Heart left ventricle (tissue), 16 donors: ENCODE results near the gene DACT2. TPM values are rescaled to one million over a fixed set of nuclear protein-coding genes. Genes with fewer than 3 reads are reported as not detected.

ENCODE experiments used
- ATAC-seq, 4 donors: fragments of 200-7000 bp; cut with Tn5 transposase; one replicate each; pipeline ENCODE4 v1.9.1; 2020 to 2022; ENCODE audit warnings: moderate library complexity in 4 of 4, mild to moderate bottlenecking in 3 of 4, moderate number of reproducible peaks in 1 of 4
- DNase-seq, 5 donors: peaks; one replicate each; pipeline ENCODE4 v3.0.0-alpha.2; 2020
- H3K27ac ChIP-seq, 12 donors: fragments of 200-600 bp; sonication (generic) in 4 of 12; one replicate each; pipeline versions ENCODE4 v1.5.0 to v1.8.0; 2016 to 2022; ENCODE audit warnings: mild to moderate bottlenecking in 2 of 12
- H3K27me3 ChIP-seq, 9 donors: fragments of 200-600 bp; sonication (generic) in 2 of 9; one replicate each; pipeline versions ENCODE4 v1.5.1 to v1.8.0; 2016 to 2022; ENCODE audit warnings: mild to moderate bottlenecking in 3 of 9
- H3K36me3 ChIP-seq, 9 donors: fragments of 200-600 bp; sonication (generic) in 2 of 9; one replicate each; pipeline versions ENCODE4 v1.5.0 to v1.8.0; 2018 to 2022; ENCODE audit warnings: mild to moderate bottlenecking in 2 of 9
- H3K4me1 ChIP-seq, 12 donors: fragments of 200-600 bp; sonication (generic) in 4 of 12; one replicate each; pipeline versions ENCODE4 v1.5.0 to v1.8.0; 2016 to 2022; ENCODE audit warnings: mild to moderate bottlenecking in 3 of 12
- H3K4me3 ChIP-seq, 12 donors: fragments of 200-600 bp; sonication (generic) in 4 of 12; one replicate each; pipeline versions ENCODE4 v1.5.0 to v1.8.0; 2017 to 2022; ENCODE audit warnings: mild to moderate bottlenecking in 9 of 12, moderate library complexity in 4 of 12
- H3K9me3 ChIP-seq, 12 donors: fragments of 200-600 bp; sonication (generic) in 4 of 12; one replicate each; pipeline versions ENCODE4 v1.5.0 to v1.8.0; 2016 to 2022; ENCODE audit warnings: mild to moderate bottlenecking in 1 of 12
- CTCF ChIP-seq, 12 donors: fragments of 200-600 bp; sonication (generic) in 4 of 12; IDR thresholded peaks; one replicate each; pipeline versions ENCODE4 v1.5.0 to v1.8.0; 2018 to 2022; ENCODE audit warnings: antibody characterized with exemption in 12 of 12, mild to moderate bottlenecking in 5 of 12
- POLR2A ChIP-seq, 2 donors: fragments of 450-650 bp; IDR thresholded peaks; one replicate each; pipeline ENCODE4 v1.6.1; 2017; ENCODE audit warnings: antibody characterized with exemption in 2 of 2, mild to moderate bottlenecking in 2 of 2, moderate library complexity in 2 of 2
- WGBS, 4 donors: extraction: QIAGEN DNeasy Blood & Tissue Kit in 2 of 4; methylation state at CpG; one replicate each; pipeline versions ENCODE4 v1.1.5 to v1.1.7; 2013 to 2018; 5-methylcytosine and 5-hydroxymethylcytosine counted together
- intact Hi-C, 10 donors: fragments of 100-400 bp; cut with DNase I; formaldehyde crosslinking; loops; one replicate each; pipeline versions ENCODE4 v1.11.1 to v1.14.2; 2022
- polyA plus RNA-seq, 2 donors: library from polyadenylated mRNA; stranded (reverse); fragments of 200-250 nt; gene quantifications; one replicate each; pipeline ENCODE4 v1.2.3, GENCODE V29; 2013
- total RNA-seq, 9 donors: library from RNA; depleted of rRNA in 2 of 9; stranded (reverse); fragments of >200 nt in 2 of 9; fragmentation: NEBNext Ultra II Directional in 3 of 9; extraction: Animal tissue kit (Norgen Biotek cat#: 25700) in 3 of 9; gene quantifications; one replicate each; pipeline versions ENCODE4 v1.1.0 to v1.2.4, GENCODE V29; 2016 to 2023
- donor health status: ischemic (EF 13 %, LVEDD 7.1; RV severe dilation, severe dysfunction).
- donor health status: healthy with polysubstance abuse.
- donor health status: DM: no; HTN: yes; CAD: no.
- donor health status: DM: no; HTN: no; CAD: no.
- donor health status: ischemic (EF 25% LVEDD 6.9; RV normal size, moderate dysfunction).
- donor health status: ischemic (EF 25% LVEDD 5.7; RV mildly dilated, moderate dysfunction).
- donor health status: healthy.
- donor health status: DM: yes; HTN: yes; CAD: no.
- donor health status: ischemic (EF 35%, LVEDD 5.7; RV mildly dilated, moderate dysfunction).
- donor health status: nonischemic (EF 11% LVEDD 7.7; RV severe dilation, severe dysfunction).
- donor health status: DM: yes; HTN: yes; CAD: no.
- donor health status: PGD.
- donor health status: ischemic (EF 29% LVEDD 5.4; RV normal size, mild dysfunction).
- donor health status: nonischemic (EF 23%, LVEDD 6.1; RV moderate dilation, normal function).

DACT2 gene
- total and polyA plus RNA-seq, 11 donors = 0.14 to 3.8 (median 0.30) TPM

- ATAC-seq = no peak
- H3K4me1 ChIP-seq = no peaks in the 10 kb centered on the region
- no peaks in the 10 kb centered on the region for H3K36me3 ChIP-seq
- TF ChIP-seq POLR2A (IDR thresholded peaks at IDR 0.05) (no peak), CTCF (IDR thresholded peaks at IDR 0.05) (no peak)
- no peak overlapping the region for H3K4me3 ChIP-seq
- DNase-seq = no peak
- H3K27ac ChIP-seq = no peak overlapping the region
- H3K27me3 ChIP-seq = peaks cover 0 to 12% (median 0%) of the 10 kb centered on the region in 9 donors
- intact Hi-C loops = no loop called here
- 73 to 79% (median 74%) methylated on average over 14 to 20 of the region's 20 CpGs for WGBS, 4 donors
- no peaks in the 10 kb centered on the region for H3K9me3 ChIP-seq
Observed at GRCh38 chr6:168305096-168305749, 14.4 kb downstream of the DACT2 start.

- intact Hi-C loops = no loop called here
- 91 to 95% (median 94%) methylated on average over 7 of the region's 7 CpGs for WGBS, 4 donors
- no peak overlapping the region for H3K27ac ChIP-seq
Observed at GRCh38 chr6:168304752-168305015, 14.9 kb downstream of the DACT2 start.

GRCh38 chr6:168303982-168304751 is 15.4 kb downstream of the DACT2 start:
- Histone ChIP-seq H3K4me1 (no peaks in the 10 kb centered on the region), H3K4me3 (no peak overlapping the region), H3K27me3 (peaks cover 0 to 18% (median 0%) of the 10 kb centered on the region in 9 donors), H3K36me3 (no peaks in the 10 kb centered on the region), H3K27ac (no peak overlapping the region), H3K9me3 (no peaks in the 10 kb centered on the region)
- DNase-seq = no peak
- no peak for ATAC-seq
- WGBS, 4 donors = 86 to 90% (median 90%) methylated on average over 16 of the region's 16 CpGs
- TF ChIP-seq POLR2A (IDR thresholded peaks at IDR 0.05) (no peak), CTCF (IDR thresholded peaks at IDR 0.05) (no peak)
- intact Hi-C loops = no loop called here

More at GRCh38 chr6:168304752-168305015, 14.9 kb downstream of the DACT2 start:
- Histone ChIP-seq H3K4me1 (no peaks in the 10 kb centered on the region), H3K9me3 (no peaks in the 10 kb centered on the region), H3K4me3 (no peak overlapping the region), H3K27me3 (peaks cover 0 to 13% (median 0%) of the 10 kb centered on the region in 9 donors), H3K36me3 (no peaks in the 10 kb centered on the region)
- TF ChIP-seq CTCF (IDR thresholded peaks at IDR 0.05) (no peak), POLR2A (IDR thresholded peaks at IDR 0.05) (no peak)
- ATAC-seq (no peak), DNase-seq (no peak)

GRCh38 chr6:168302534-168302933 is 17.0 kb downstream of the DACT2 start:
- Histone ChIP-seq H3K36me3 (no peaks in the 10 kb centered on the region), H3K9me3 (no peaks in the 10 kb centered on the region), H3K4me3 (no peak overlapping the region), H3K4me1 (no peaks in the 10 kb centered on the region), H3K27me3 (peaks cover 0 to 14% (median 0%) of the 10 kb centered on the region in 9 donors), H3K27ac (no peak overlapping the region)
- intact Hi-C loops = no loop called here
- TF ChIP-seq CTCF (IDR thresholded peaks at IDR 0.05) (no peak), POLR2A (IDR thresholded peaks at IDR 0.05) (no peak)
- WGBS, 4 donors = 66 to 76% (median 69%) methylated on average over 5 of the region's 5 CpGs
- DNase-seq (peak in 1 of 5 donors; percentile 4), ATAC-seq (peak in 3 of 4 donors; percentile 42 to 65 (median 63))
